Astrocyte of the spinal cord (primary cell): ENCODE measurements around the gene MCTP1.

Experiments
- DNase-seq: peaks from one replicate; pipeline ENCODE4 v3.0.0; 2011; ENCODE audit warnings: low read depth, low spot score
- H3K4me3 ChIP-seq: 2 replicates; pipeline ENCODE4 v1.5.1; 2011; ENCODE audit warnings: low read depth, mild to moderate bottlenecking, low read length, moderate library complexity
- CTCF ChIP-seq: IDR thresholded peaks from 2 replicates; pipeline ENCODE4 v1.5.1; 2012; ENCODE audit warnings: low read depth, mild to moderate bottlenecking, low read length, inconsistent platforms
- in situ Hi-C: cut with HindIII; loops from 2 replicates; pipeline ENCODE4 v1.10.0; 2017; ENCODE audit warnings: low sequenced_read_pairs

The MCTP1 gene

GRCh38 chr5:95124731-95125130, 160.2 kb downstream of the MCTP1 start:
- TF ChIP-seq CTCF, result no peak
- in situ Hi-C loops, result no loop called here
- no peak for DNase-seq
- H3K4me3 ChIP-seq, result no peak overlapping the region

GRCh38 chr5:95124101-95124500, 160.8 kb downstream of the MCTP1 start:
- DNase-seq, result no peak
- H3K4me3 ChIP-seq, result no peak overlapping the region
- in situ Hi-C loops, result no loop called here
- no peak for TF ChIP-seq CTCF

GRCh38 chr5:95114902-95115301, 170.0 kb downstream of the MCTP1 start:
- TF ChIP-seq CTCF, result no peak
- H3K4me3 ChIP-seq, result no peak overlapping the region
- in situ Hi-C loops, result no loop called here
- DNase-seq, result no peak

- DNase-seq, result no peak
- in situ Hi-C loops, result no loop called here
- no peak for TF ChIP-seq CTCF
- H3K4me3 ChIP-seq, result no peak overlapping the region
These were observed 170.6 kb downstream of the MCTP1 start for GRCh38 chr5:95114305-95114704.

- peak; percentile 46 for TF ChIP-seq CTCF
- peak; percentile 79 for DNase-seq
- H3K4me3 ChIP-seq, result no peak overlapping the region
- in situ Hi-C loops, result no loop called here
These were observed 171.4 kb downstream of the MCTP1 start for GRCh38 chr5:95113489-95113888.

- no peak for TF ChIP-seq CTCF
- in situ Hi-C loops, result no loop called here
- no peak for DNase-seq
- H3K4me3 ChIP-seq, result no peak overlapping the region
These were observed 173.8 kb downstream of the MCTP1 start for GRCh38 chr5:95111141-95111540.

- H3K4me3 ChIP-seq, result no peak overlapping the region
- no peak for TF ChIP-seq CTCF
- DNase-seq, result no peak
- in situ Hi-C loops, result no loop called here
These were observed 174.8 kb downstream of the MCTP1 start for GRCh38 chr5:95110118-95110517.
